ENCODE results near the gene OR13J1.

OR13J1 gene

DNA sequence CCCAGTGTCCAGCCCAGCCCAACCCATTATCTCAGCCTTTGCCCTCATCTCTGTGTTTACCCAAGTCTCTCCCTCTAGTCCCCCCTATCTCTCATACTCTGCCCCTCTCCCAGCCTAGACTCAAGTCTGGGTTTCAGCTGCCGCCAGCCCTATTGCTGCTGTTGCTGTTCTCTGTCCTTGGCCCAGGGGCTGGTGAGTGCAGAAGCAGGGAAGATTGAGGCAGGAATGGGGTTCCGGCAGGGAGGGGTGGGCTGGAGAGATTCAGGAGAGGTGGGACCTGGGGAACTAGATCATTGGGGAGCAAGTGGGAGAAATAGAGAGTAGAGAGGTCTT is 40.5 kb downstream of the OR13J1 start:
- no peak for DNase-seq

- DNase-seq = peak; percentile 87 to 98 (median 95)
Observed at GRCh38 chr9:35829084-35829763, 41.0 kb downstream of the OR13J1 start, which contains the start of gene TMEM8B. TSS of gene TMEM8B (plus strand) at chr9:35829228. CDS start at chr9:35829448, 220 bp downstream.

DNA sequence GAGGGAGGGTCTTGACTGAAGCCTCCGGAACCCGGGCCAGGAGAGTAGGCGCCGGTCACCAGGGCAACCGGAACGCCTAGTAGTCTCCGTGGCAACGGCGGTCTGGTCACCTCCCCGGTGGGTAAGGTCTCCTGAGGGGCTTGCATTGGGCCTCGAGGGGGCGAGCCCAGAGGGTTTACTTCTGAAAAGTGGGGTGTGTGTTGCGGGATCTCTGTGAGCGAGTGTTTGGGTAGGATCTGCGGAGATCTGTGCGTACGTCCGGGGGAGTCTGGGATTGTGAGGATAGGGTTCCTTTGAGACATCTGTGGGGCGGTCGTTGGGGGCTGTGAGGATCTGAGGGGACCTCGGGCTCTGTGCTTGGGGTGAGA is 41.5 kb downstream of the OR13J1 start, which contains the start of gene FAM221B:
FAM221B (minus strand) TSS at position 17 of the 368 bp plus-strand sequence. CDS start 2,571 bp downstream, outside the sequence.
- no peak for DNase-seq

DNA sequence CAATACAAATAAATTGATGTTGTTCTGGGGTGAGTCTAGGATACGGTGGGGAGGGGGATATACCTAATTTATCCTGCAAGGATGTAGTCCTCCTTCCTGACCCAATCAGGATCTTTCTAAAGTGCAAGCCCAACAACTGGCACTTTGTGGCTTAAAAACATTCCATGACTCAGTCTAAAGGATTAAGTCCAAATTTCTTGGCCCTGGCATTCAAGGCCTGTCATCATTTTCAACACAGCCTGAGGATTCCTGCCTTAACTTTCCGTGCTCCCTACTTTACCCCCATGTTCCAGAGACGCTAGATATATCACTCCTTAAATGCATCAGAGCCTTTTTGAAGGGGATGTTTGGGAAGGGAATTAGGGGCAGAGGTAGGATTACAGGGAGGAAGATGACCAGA is 42.7 kb downstream of the OR13J1 start:
- no peak for DNase-seq

DNA sequence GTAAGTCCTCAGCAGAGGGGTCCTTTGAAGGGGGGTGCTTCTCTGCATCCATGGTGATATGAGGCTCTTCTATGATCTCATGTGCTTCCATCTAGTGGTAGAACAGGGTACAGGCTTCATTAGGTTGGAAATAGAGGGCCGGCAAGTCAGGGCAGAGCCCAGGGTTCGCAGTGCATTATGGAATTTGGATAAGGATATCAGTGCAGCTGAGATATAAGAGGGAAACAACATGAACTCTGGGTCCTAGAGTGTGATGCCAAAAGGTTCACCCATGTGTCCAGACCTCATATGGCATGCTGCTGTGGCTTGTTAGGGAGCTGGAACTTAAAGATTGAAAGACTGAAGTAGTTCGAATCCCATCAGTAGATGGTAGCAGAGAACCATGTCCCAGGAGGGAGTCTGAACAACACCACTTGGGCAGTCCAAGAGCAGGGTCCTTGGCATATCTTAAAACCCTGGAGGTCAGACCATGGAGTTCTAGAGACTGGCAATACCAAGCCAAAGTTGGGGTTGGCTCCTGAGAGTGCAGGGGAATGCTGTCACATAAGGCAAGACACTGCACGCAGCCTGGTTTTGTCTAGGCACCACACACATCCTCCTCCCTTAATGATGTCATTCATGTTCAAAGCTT is 44.0 kb downstream of the OR13J1 start:
- DNase-seq = peak; percentile 70 to 81 (median 70)

DNA sequence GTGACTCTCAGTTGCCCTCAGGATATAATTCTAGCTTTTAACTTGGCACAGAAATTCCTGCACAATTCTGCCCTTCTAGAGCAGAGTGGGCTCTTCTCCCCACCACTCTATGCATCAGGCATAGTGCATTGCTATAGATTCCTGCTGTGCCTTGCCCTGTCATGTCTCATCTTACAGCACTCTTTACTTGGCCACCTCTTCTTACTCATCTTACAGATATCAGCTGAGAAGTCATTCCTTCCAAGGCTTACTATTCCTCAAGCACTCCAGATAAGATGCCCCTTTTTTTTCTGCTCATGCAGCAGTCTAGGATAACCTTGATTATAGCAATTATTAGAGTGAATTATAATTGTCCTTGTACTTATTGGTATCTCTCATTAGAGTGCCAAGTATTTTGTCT is 47.3 kb downstream of the OR13J1 start:
- DNase-seq = no peak

DNA sequence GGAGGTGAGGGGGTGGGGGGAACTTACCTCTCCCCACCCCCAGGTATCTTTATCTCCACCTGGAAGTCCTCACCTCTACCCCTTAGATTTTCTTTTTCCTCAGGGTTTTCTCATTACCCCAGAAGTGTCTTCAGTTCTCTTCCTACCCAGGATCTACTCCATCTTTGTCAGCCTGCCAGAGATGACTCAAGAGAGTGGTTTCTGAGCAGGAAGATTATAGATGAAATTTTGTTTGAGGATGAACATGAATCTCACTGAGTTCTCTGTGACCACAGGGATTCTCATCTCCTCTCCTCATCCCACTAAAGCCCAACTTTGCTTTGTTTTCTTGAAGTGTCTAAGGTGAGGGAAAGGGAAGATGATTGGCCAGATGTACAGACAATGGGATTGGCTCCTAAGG is 50.1 kb downstream of the OR13J1 start:
- no peak for DNase-seq
